WI38 (cell line): ENCODE results near the gene CCDC12.

Source experiments
- H3K4me3 ChIP-seq: 2 replicates; pipeline ENCODE4 v1.5.1; 2011; ENCODE audit warnings: low read depth, mild to moderate bottlenecking, control low read depth, low read length
- CTCF ChIP-seq: IDR thresholded peaks from 2 replicates; pipeline ENCODE4 v1.5.1; 2012; ENCODE audit warnings: low read depth, mild to moderate bottlenecking, control low read depth, low read length

The CCDC12 gene

GRCh38 chr3:47011371-47011770 is 34.8 kb upstream of the CCDC12 start:
- TF ChIP-seq CTCF, result no peak
- no peak overlapping the region for H3K4me3 ChIP-seq

DNA sequence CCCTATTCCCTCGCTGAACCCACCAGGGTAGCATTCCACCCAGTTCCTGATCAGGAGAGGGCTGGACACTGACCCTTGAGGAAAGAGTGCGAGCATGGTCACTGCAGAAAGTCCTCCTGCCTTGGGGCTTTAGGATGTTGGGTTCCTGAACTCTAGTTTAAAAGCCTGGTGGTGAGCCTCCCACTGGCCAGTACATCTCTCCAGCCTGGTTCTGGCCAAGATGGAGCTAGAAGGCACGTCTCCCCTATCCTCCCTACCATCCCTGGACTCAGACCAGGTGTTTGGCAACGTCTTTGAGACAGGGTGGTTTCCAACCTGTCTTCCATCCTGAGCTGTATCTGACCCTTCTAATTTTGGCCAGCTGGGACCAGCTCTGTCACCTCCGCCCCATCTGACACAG is 34.4 kb upstream of the CCDC12 start:
- H3K4me3 ChIP-seq, result no peak overlapping the region
- no peak for TF ChIP-seq CTCF

DNA sequence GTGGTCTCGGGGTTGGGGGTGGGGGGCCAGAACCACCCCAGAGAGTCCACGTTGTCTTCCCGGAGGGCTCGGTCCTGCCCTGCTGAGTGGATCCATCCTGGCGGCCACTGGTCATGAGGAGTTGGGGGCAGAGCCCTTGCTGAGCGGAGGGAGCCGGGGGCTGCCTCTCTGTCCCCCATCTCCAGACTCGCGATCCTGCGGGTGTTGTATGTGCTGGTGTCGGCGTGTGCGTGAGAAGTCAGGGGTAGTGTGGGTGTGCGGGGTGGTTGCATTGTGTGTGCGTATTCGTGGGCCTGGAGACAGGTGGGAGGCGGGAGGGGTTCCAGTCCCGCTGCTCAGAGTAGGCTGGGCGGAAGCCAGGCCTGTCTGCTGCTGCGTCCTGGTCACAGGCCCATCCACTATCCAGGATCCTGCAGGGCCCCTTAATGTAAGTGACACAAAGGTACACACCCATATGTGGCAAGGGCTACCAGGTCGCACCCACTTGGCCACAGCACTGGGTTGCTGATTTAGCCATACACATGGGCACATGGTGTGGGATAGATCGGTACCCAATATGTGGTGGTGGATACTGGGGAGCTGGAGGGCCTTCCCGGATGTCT is 33.7 kb upstream of the CCDC12 start:
- H3K4me3 ChIP-seq, result peak overlapping the region; percentile 55; the same call in 1 of the 2 replicates
- TF ChIP-seq CTCF, result no peak

- no peak for TF ChIP-seq CTCF
- peak overlapping the region; percentile 55 for H3K4me3 ChIP-seq
Observed at GRCh38 chr3:47009225-47010110, 32.9 kb upstream of the CCDC12 start.

GRCh38 chr3:47008851-47009224 is 32.3 kb upstream of the CCDC12 start:
- no peak for TF ChIP-seq CTCF
- peak overlapping the region; percentile 55 for H3K4me3 ChIP-seq

- TF ChIP-seq CTCF, result no peak
- no peak overlapping the region for H3K4me3 ChIP-seq
Observed at GRCh38 chr3:47008234-47008796, 31.8 kb upstream of the CCDC12 start.

- H3K4me3 ChIP-seq, result no peak overlapping the region
Observed at GRCh38 chr3:47007482-47008233, 31.1 kb upstream of the CCDC12 start.

More at GRCh38 chr3:47007482-47008233, 31.1 kb upstream of the CCDC12 start:
- TF ChIP-seq CTCF, result no peak
